HEK293 (cell line): ENCODE measurements around the gene VWA3A.

ENCODE experiments used
- CTCF ChIP-seq: fragments of 450-650 bp; formaldehyde crosslinking; IDR thresholded peaks from 2 replicates; pipeline ENCODE4 v1.5.1; 2016; ENCODE audit warnings: missing biosample characterization, missing genetic modification characterization
- ZNF18 ChIP-seq: fragments of 450-650 bp; formaldehyde crosslinking; IDR thresholded peaks from 2 replicates; pipeline ENCODE4 v1.5.1; 2016; ENCODE audit warnings: missing biosample characterization, missing genetic modification characterization
- ZNF473 ChIP-seq: fragments of 450-650 bp; formaldehyde crosslinking; IDR thresholded peaks from 2 replicates; pipeline ENCODE4 v1.5.1; 2017; ENCODE audit warnings: missing biosample characterization, missing genetic modification characterization
- ZNF558 ChIP-seq: fragments of 450-650 bp; formaldehyde crosslinking; IDR thresholded peaks from 2 replicates; pipeline ENCODE4 v1.5.1; 2016; ENCODE audit warnings: missing biosample characterization, missing genetic modification characterization
- ZNF768 ChIP-seq: fragments of 450-650 bp; formaldehyde crosslinking; IDR thresholded peaks from 2 replicates; pipeline ENCODE4 v1.5.1; 2018; ENCODE audit warnings: missing biosample characterization, mild to moderate bottlenecking, missing genetic modification characterization
- ZNF791 ChIP-seq: fragments of 450-650 bp; formaldehyde crosslinking; IDR thresholded peaks from 2 replicates; pipeline ENCODE4 v1.5.1; 2016; ENCODE audit warnings: missing biosample characterization, missing genetic modification characterization
- ZSCAN16 ChIP-seq: fragments of 450-650 bp; formaldehyde crosslinking; IDR thresholded peaks from 2 replicates; pipeline ENCODE4 v1.5.1; 2016; ENCODE audit warnings: missing biosample characterization, missing genetic modification characterization
- TF ChIP-seq, protein P1 (sequence below): fragments of 450-650 bp; formaldehyde crosslinking; IDR thresholded peaks from 2 replicates; pipeline ENCODE4 v1.5.1; 2017; ENCODE audit warnings: missing biosample characterization, missing genetic modification characterization
- TF ChIP-seq, protein P2 (sequence below): fragments of 450-650 bp; formaldehyde crosslinking; optimal IDR thresholded peaks from 2 replicates; pipeline ENCODE3; 2016; ENCODE audit warnings: missing biosample characterization, mild to moderate bottlenecking, missing genetic modification characterization

DNA sequence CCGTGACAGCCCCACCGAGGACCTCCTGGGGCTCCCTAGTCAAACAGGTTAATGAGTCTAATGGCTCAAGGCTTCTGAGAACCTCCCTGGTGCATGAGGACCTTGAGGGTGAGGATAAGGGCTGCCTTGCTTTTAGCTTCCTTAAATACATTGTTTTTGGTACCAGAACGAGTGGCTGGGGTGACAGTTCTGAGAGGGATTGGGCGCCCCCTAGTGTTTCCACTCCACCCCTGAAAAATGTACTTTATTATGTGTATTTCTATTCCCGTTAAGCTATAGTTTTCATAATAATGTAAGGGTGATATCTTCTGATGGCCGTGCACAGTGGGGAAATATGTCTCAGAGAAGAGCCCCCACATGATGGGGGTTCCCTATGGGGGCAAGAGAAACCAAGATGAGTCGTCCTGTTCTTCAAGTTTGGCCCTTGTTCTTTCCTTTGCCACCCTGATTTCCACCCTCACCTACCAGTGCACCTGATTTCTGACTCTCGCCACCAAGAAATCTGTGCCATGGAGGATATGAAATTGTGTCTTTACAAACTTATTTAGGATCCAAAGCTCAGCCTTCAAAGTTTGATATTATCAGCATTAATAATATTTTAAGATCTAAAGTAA lies 14.5 kb upstream of the VWA3A start:
- TF ChIP-seq CTCF (peak; percentile 32), ZNF473 (tag by site-specific recombination) (no peak), ZNF18 (no peak), ZNF768 (tag by site-specific recombination) (no peak), ZSCAN16 (tag by site-specific recombination) (no peak), ZNF558 (tag by site-specific recombination) (no peak), ZNF791 (tag by site-specific recombination) (no peak)
- TF ChIP-seq, protein P1, sequence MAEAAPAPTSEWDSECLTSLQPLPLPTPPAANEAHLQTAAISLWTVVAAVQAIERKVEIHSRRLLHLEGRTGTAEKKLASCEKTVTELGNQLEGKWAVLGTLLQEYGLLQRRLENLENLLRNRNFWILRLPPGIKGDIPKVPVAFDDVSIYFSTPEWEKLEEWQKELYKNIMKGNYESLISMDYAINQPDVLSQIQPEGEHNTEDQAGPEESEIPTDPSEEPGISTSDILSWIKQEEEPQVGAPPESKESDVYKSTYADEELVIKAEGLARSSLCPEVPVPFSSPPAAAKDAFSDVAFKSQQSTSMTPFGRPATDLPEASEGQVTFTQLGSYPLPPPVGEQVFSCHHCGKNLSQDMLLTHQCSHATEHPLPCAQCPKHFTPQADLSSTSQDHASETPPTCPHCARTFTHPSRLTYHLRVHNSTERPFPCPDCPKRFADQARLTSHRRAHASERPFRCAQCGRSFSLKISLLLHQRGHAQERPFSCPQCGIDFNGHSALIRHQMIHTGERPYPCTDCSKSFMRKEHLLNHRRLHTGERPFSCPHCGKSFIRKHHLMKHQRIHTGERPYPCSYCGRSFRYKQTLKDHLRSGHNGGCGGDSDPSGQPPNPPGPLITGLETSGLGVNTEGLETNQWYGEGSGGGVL (tag by site-specific recombination), result no peak
- TF ChIP-seq, protein P2, sequence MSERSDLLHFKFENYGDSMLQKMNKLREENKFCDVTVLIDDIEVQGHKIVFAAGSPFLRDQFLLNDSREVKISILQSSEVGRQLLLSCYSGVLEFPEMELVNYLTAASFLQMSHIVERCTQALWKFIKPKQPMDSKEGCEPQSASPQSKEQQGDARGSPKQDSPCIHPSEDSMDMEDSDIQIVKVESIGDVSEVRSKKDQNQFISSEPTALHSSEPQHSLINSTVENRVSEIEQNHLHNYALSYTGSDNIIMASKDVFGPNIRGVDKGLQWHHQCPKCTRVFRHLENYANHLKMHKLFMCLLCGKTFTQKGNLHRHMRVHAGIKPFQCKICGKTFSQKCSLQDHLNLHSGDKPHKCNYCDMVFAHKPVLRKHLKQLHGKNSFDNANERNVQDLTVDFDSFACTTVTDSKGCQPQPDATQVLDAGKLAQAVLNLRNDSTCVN (tag by site-specific recombination), result no peak
